Liver (tissue), 10 donors: ENCODE results near the gene XYLT1. TPM values are rescaled to one million over a fixed set of nuclear protein-coding genes. Genes with fewer than 3 reads are reported as not detected.
A peak's percentile ranks its signal among the peaks of the same experiment; 100 is the strongest.

Experiments used
- DNase-seq: peaks from one replicate; pipeline ENCODE4 v3.0.0-alpha.2; 2017; ENCODE audit warnings: low spot score
- H3K27ac ChIP-seq, 2 donors: one replicate each; pipeline ENCODE4 v1.7.0; 2013; ENCODE audit warnings: inconsistent platforms in 2 of 2, low read length in 2 of 2, control low read depth in 1 of 2, low read depth in 1 of 2, mild to moderate bottlenecking in 1 of 2
- H3K27me3 ChIP-seq, 4 donors: one replicate each; pipeline versions ENCODE4 v1.6.1 to v1.7.0; 2013; ENCODE audit warnings: low read length in 3 of 4, inconsistent platforms in 1 of 4, mild to moderate bottlenecking in 1 of 4, moderate library complexity in 1 of 4; ENCODE audit not compliant: control insufficient read depth in 4 of 4, insufficient read depth in 4 of 4
- H3K36me3 ChIP-seq, 4 donors: one replicate each; pipeline versions ENCODE4 v1.6.1 to v1.7.0; 2013; ENCODE audit warnings: low read length in 3 of 4, mild to moderate bottlenecking in 3 of 4, low read depth in 1 of 4, moderate library complexity in 1 of 4; ENCODE audit not compliant: control insufficient read depth in 4 of 4, insufficient read depth in 3 of 4
- H3K4me1 ChIP-seq, 4 donors: one replicate each; pipeline versions ENCODE4 v1.6.1 to v1.7.0; 2013; ENCODE audit warnings: low read length in 3 of 4, mild to moderate bottlenecking in 3 of 4, moderate library complexity in 1 of 4; ENCODE audit not compliant: control insufficient read depth in 4 of 4, insufficient read depth in 4 of 4
- H3K4me3 ChIP-seq, 3 donors: one replicate each; pipeline versions ENCODE4 v1.6.1 to v1.7.0; 2013; ENCODE audit warnings: low read length in 3 of 3, control low read depth in 1 of 3, low read depth in 1 of 3, mild to moderate bottlenecking in 1 of 3
- H3K9ac ChIP-seq, 2 donors: one replicate each; pipeline ENCODE4 v1.7.0; 2013; ENCODE audit warnings: low read length in 2 of 2, mild to moderate bottlenecking in 2 of 2, moderate library complexity in 2 of 2, control low read depth in 1 of 2, low read depth in 1 of 2
- H3K9me3 ChIP-seq, 4 donors: one replicate each; pipeline versions ENCODE4 v1.6.1 to v1.7.0; 2013; ENCODE audit warnings: low read length in 3 of 4; ENCODE audit not compliant: control insufficient read depth in 4 of 4
- FOXA1 ChIP-seq: IDR thresholded peaks from 2 replicates; pipeline ENCODE4 v1.6.1; 2016; ENCODE audit warnings: antibody characterized with exemption
- FOXA2 ChIP-seq: IDR thresholded peaks from 2 replicates; pipeline ENCODE4 v1.6.1; 2016; ENCODE audit warnings: antibody characterized with exemption
- NR2F2 ChIP-seq: IDR thresholded peaks from 2 replicates; pipeline ENCODE4 v1.6.1; 2016; ENCODE audit warnings: antibody characterized with exemption
- RAD21 ChIP-seq, 2 donors: IDR thresholded peaks; 2 replicates each; pipeline ENCODE4 v1.6.1; 2016; ENCODE audit warnings: antibody characterized with exemption in 2 of 2, mild to moderate bottlenecking in 2 of 2
- SP1 ChIP-seq: IDR thresholded peaks from 2 replicates; pipeline ENCODE4 v1.6.1; 2018; ENCODE audit warnings: antibody characterized with exemption, mild to moderate bottlenecking
- WGBS: extraction: QIAGEN DNeasy Blood & Tissue Kit; methylation state at CpG from one replicate; pipeline ENCODE4 v1.1.7; 2013; 5-methylcytosine and 5-hydroxymethylcytosine counted together
- polyA plus RNA-seq, 2 donors: library from polyadenylated mRNA; stranded (reverse) in 1 of 2; unstranded in 1 of 2; fragments of 200-250 nt in 1 of 2; fragments of >200 nt in 1 of 2; fragmentation: Nextera tagmentation in 1 of 2; extraction: Ambion mirVana in 1 of 2; gene quantifications; one replicate each; pipeline versions ENCODE4 v1.2.1 to v1.2.3, GENCODE V29; 2013 to 2015
- small RNA-seq: library from RNA; depleted of rRNA; stranded (forward); fragments of <200 nt; gene quantifications from one replicate; pipeline ENCODE3, GENCODE V24; 2014
- total RNA-seq, 2 donors: library from RNA; depleted of rRNA; stranded (reverse); fragments of >200 nt; gene quantifications; one replicate each; pipeline ENCODE4 v1.2.3, GENCODE V29; 2014
- TF ChIP-seq, protein P1 (sequence below): IDR thresholded peaks from 2 replicates; pipeline ENCODE4 v1.6.1; 2016; ENCODE audit warnings: antibody characterized with exemption, mild to moderate bottlenecking
- TF ChIP-seq, protein P2 (sequence below): IDR thresholded peaks from 2 replicates; pipeline ENCODE4 v1.6.1; 2016; ENCODE audit warnings: antibody characterized with exemption
- TF ChIP-seq, protein P3 (sequence below): fragments of 150-350 bp; IDR thresholded peaks from 2 replicates; pipeline ENCODE4 v1.5.1; 2017; ENCODE audit warnings: improper control_type of control experiment, low read depth, low read length; ENCODE audit not compliant: missing input control
- TF ChIP-seq, protein P4 (sequence below): IDR thresholded peaks from 2 replicates; pipeline ENCODE4 v1.6.1; 2016; ENCODE audit warnings: antibody characterized with exemption
- donor health status: healthy.
- donor health status: healthy.
- donor health status: healthy.
- donor health status: healthy.
- donor health status: healthy.

The XYLT1 gene
- total and polyA plus RNA-seq, 4 donors: 0.25 to 2.3 (median 0.53) TPM

DNA sequence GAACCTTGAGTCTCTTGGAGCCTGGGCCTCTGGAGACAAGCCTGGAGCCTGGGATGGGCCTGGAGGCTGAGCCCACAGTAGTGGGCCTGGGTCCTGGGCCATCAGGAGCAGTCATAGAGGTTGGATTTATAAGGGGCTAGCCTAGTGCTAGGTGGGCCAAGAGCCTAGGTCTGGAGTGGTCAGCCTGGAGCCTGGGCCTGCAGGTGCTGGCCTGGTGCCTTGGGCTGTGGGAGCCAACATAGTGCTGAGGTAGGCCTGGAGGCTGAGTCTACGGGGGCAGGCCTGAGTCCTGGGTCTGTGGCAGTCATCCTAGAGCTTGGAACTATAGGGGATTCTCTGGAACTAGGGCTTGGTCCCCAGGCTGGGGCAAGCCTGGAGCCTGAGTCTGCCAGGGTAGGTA is 414.1 kb downstream of the XYLT1 start (continued):
- TF ChIP-seq, protein P1, sequence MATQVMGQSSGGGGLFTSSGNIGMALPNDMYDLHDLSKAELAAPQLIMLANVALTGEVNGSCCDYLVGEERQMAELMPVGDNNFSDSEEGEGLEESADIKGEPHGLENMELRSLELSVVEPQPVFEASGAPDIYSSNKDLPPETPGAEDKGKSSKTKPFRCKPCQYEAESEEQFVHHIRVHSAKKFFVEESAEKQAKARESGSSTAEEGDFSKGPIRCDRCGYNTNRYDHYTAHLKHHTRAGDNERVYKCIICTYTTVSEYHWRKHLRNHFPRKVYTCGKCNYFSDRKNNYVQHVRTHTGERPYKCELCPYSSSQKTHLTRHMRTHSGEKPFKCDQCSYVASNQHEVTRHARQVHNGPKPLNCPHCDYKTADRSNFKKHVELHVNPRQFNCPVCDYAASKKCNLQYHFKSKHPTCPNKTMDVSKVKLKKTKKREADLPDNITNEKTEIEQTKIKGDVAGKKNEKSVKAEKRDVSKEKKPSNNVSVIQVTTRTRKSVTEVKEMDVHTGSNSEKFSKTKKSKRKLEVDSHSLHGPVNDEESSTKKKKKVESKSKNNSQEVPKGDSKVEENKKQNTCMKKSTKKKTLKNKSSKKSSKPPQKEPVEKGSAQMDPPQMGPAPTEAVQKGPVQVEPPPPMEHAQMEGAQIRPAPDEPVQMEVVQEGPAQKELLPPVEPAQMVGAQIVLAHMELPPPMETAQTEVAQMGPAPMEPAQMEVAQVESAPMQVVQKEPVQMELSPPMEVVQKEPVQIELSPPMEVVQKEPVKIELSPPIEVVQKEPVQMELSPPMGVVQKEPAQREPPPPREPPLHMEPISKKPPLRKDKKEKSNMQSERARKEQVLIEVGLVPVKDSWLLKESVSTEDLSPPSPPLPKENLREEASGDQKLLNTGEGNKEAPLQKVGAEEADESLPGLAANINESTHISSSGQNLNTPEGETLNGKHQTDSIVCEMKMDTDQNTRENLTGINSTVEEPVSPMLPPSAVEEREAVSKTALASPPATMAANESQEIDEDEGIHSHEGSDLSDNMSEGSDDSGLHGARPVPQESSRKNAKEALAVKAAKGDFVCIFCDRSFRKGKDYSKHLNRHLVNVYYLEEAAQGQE: no peak
- TF ChIP-seq SP1: no peak
- TF ChIP-seq, protein P2, sequence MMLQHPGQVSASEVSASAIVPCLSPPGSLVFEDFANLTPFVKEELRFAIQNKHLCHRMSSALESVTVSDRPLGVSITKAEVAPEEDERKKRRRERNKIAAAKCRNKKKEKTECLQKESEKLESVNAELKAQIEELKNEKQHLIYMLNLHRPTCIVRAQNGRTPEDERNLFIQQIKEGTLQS: no peak

DNA sequence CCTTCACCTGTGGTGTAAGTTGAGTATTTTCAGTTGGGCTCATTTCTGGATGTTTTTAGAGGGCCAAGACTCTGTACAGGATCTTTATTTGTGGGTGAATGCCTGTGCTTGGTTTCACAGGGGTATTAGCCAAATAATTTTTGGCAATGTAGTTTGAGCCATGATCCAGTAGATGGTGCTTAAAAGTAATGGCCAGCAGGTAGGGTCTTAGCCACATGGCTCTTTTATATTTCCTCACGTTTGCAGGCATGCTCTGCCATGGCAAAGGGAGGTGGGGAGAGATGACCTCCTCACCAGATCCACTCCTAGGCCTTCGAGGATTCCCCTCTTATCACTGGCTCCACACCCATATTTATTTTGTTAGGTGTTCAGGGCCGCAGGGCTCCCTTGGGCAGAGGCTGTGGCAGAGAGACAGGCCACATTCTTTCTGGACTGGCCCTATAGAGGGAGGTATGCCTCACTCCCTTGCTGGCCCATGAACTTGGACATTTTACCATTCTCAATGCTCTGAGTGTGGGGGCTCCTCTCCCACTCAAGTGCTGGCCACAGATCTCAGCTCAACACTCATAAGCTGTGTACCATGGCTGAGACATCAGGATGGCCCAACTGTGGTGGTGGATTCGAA is 417.1 kb downstream of the XYLT1 start:
- no peaks in the 10 kb centered on the region for H3K4me1 ChIP-seq
- WGBS: 32% methylated on average over 4 of the region's 4 CpGs
- no peak for DNase-seq
- TF ChIP-seq, protein P3, sequence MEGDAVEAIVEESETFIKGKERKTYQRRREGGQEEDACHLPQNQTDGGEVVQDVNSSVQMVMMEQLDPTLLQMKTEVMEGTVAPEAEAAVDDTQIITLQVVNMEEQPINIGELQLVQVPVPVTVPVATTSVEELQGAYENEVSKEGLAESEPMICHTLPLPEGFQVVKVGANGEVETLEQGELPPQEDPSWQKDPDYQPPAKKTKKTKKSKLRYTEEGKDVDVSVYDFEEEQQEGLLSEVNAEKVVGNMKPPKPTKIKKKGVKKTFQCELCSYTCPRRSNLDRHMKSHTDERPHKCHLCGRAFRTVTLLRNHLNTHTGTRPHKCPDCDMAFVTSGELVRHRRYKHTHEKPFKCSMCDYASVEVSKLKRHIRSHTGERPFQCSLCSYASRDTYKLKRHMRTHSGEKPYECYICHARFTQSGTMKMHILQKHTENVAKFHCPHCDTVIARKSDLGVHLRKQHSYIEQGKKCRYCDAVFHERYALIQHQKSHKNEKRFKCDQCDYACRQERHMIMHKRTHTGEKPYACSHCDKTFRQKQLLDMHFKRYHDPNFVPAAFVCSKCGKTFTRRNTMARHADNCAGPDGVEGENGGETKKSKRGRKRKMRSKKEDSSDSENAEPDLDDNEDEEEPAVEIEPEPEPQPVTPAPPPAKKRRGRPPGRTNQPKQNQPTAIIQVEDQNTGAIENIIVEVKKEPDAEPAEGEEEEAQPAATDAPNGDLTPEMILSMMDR: peak; percentile 15
- TF ChIP-seq FOXA2 (no peak), FOXA1 (no peak), RAD21 (IDR thresholded peaks at IDR 0.05) (peak in 1 of 2 donors; percentile 51), NR2F2 (no peak)
- TF ChIP-seq, protein P4, sequence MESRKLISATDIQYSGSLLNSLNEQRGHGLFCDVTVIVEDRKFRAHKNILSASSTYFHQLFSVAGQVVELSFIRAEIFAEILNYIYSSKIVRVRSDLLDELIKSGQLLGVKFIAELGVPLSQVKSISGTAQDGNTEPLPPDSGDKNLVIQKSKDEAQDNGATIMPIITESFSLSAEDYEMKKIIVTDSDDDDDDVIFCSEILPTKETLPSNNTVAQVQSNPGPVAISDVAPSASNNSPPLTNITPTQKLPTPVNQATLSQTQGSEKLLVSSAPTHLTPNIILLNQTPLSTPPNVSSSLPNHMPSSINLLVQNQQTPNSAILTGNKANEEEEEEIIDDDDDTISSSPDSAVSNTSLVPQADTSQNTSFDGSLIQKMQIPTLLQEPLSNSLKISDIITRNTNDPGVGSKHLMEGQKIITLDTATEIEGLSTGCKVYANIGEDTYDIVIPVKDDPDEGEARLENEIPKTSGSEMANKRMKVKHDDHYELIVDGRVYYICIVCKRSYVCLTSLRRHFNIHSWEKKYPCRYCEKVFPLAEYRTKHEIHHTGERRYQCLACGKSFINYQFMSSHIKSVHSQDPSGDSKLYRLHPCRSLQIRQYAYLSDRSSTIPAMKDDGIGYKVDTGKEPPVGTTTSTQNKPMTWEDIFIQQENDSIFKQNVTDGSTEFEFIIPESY: no peak
- TF ChIP-seq, protein P2: no peak
- H3K27ac ChIP-seq: no peak overlapping the region
- H3K9ac ChIP-seq: no peak overlapping the region
- H3K9me3 ChIP-seq: peaks cover 0 to 4% (median 0%) of the 10 kb centered on the region in 4 donors
- no peaks in the 10 kb centered on the region for H3K27me3 ChIP-seq
- H3K4me3 ChIP-seq: no peak overlapping the region
- no peaks in the 10 kb centered on the region for H3K36me3 ChIP-seq

Small RNA genes lying within 50 kb of the gene (small RNA-seq; reads per million reads assigned to genes)
- not detected for gene AC109446.1
